Measurements from ENCODE around the gene TMEM223. TPM values are rescaled to one million over a fixed set of nuclear protein-coding genes. Genes with fewer than 3 reads are reported as not detected.

TMEM223 gene
- total and polyA plus RNA-seq, 9 of the 15 experiments (the other 6 are each of a cell fraction or from before 2014, with no cell fraction given): 5.9 to 34.5 (median 19.6) TPM

- FAIRE-seq: no peak
- Histone ChIP-seq H3K4me1 (replicated peaks in 1 of 2; ENCODE audit: control insufficient read depth in 2 of 2, insufficient read depth in 2 of 2, low read length in 2 of 2) (peaks cover 31 to 32% of the 10 kb centered on the region in 2 experiments), H2AFZ (ENCODE audit: low read depth, low read length) (no peak overlapping the region), H3K27ac (ENCODE audit: extremely low read depth, low read depth, low read length) (peak overlapping the region; percentile 45), H3K36me3 (ENCODE audit: control insufficient read depth, insufficient read depth, low read length) (peaks cover 63% of the 10 kb centered on the region), H3K4me3 (no peak overlapping the region), H3K9me1 (ENCODE audit: control insufficient read depth, insufficient read depth, low read length) (no peaks in the 10 kb centered on the region), H3K4me2 (ENCODE audit: insufficient read depth, low read length) (peak overlapping the region; percentile 16; the same call in 1 of the 2 replicates), H4K20me1 (replicated peaks; ENCODE audit: control insufficient read depth, insufficient read depth, low read length) (no peaks in the 10 kb centered on the region), H3K9ac (ENCODE audit: insufficient read depth in 1 of 2, low read depth in 2 of 2, low read length in 2 of 2) (peak overlapping the region in 1 of 2 experiments; percentile 43; a peak in 1 of 4 replicates), H3K27me3 (ENCODE audit: control insufficient read depth in 2 of 2, insufficient read depth in 2 of 2, low read length in 2 of 2) (no peaks in the 10 kb centered on the region), H3K9me3 (replicated peaks; ENCODE audit: control insufficient read depth, insufficient read depth, low read depth, low read length) (no peaks in the 10 kb centered on the region), H3K79me2 (ENCODE audit: control insufficient read depth, insufficient read depth, low read length) (peaks cover 57% of the 10 kb centered on the region)
- CTCF ChIA-PET (ENCODE audit: low intra/inter-chr PET ratio): no interaction called here
- ATAC-seq: no peak
- POLR2A ChIA-PET: interaction anchor here (0.8 to 11.4 kb wide), 13 partner anchors 8 to 125 kb away, joined by 3 to 116 read pairs (median 5); partner anchors contain the start of genes C11orf98, CSKMT, SLC3A2 and WDR74
- WGBS (ENCODE audit: insufficient coverage, low coverage, missing lambda C conversion rate): 61% methylated on average over 3 of the region's 3 CpGs
- DNase-seq (ENCODE audit: extremely low read depth in 1 of 4, low spot score in 3 of 4): no peak
- no TSS peak for BruUV-seq (replicated peaks)
- in situ Hi-C loops (cut with MboI) (no loop called here), intact Hi-C loops (cut with micrococcal nuclease) (no loop called here)
- TF ChIP-seq ZBTB8A (IDR thresholded peaks at IDR 0.05; ENCODE audit: partially characterized antibody): no peak
- TF ChIP-seq KDM5B (IDR thresholded peaks at IDR 0.05; ENCODE audit: insufficient replicate concordance, low read depth, low read length): peak; percentile 9
Measured at GRCh38 chr11:62789576-62789975, 2.2 kb downstream of the TMEM223 start.

GRCh38 chr11:62788991-62789390 lies 2.8 kb downstream of the TMEM223 start:
- Histone ChIP-seq H3K4me3 (0 out of 2 replicates have a peak overlapping the region, but pooled peaks have one; percentile 82), H3K9me3 (replicated peaks; ENCODE audit: control insufficient read depth, insufficient read depth, low read depth, low read length) (no peaks in the 10 kb centered on the region), H3K27me3 (ENCODE audit: control insufficient read depth in 2 of 2, insufficient read depth in 2 of 2, low read length in 2 of 2) (no peaks in the 10 kb centered on the region), H3K4me1 (replicated peaks in 1 of 2; ENCODE audit: control insufficient read depth in 2 of 2, insufficient read depth in 2 of 2, low read length in 2 of 2) (peaks cover 31 to 32% of the 10 kb centered on the region in 2 experiments), H3K27ac (ENCODE audit: extremely low read depth, low read depth, low read length) (peak overlapping the region; percentile 39; the same call in 2 of the 3 replicates), H3K9ac (ENCODE audit: insufficient read depth in 1 of 2, low read depth in 2 of 2, low read length in 2 of 2) (peak overlapping the region in 1 of 2 experiments; percentile 46; a peak in 3 of 4 replicates), H2AFZ (ENCODE audit: low read depth, low read length) (no peak overlapping the region), H3K79me2 (ENCODE audit: control insufficient read depth, insufficient read depth, low read length) (peaks cover 57% of the 10 kb centered on the region), H4K20me1 (replicated peaks; ENCODE audit: control insufficient read depth, insufficient read depth, low read length) (no peaks in the 10 kb centered on the region), H3K4me2 (ENCODE audit: insufficient read depth, low read length) (peak overlapping the region; percentile 92), H3K9me1 (ENCODE audit: control insufficient read depth, insufficient read depth, low read length) (no peaks in the 10 kb centered on the region), H3K36me3 (ENCODE audit: control insufficient read depth, insufficient read depth, low read length) (peaks cover 57% of the 10 kb centered on the region)
- ATAC-seq (peak; percentile 1; the same call in 2 of the 3 replicates), FAIRE-seq (no peak), DNase-seq (ENCODE audit: extremely low read depth in 1 of 4, low spot score in 3 of 4) (peak in 2 of 4 experiments; percentile 32 to 53)
- WGBS (ENCODE audit: insufficient coverage, low coverage, missing lambda C conversion rate): 60% methylated on average over 5 of the region's 5 CpGs
- in situ Hi-C loops (cut with MboI) (no loop called here), intact Hi-C loops (cut with micrococcal nuclease) (no loop called here)
- ChIA-PET POLR2A (interaction anchor here (0.6 to 11.4 kb wide), 11 partner anchors 8 to 124 kb away, joined by 3 to 116 read pairs (median 5); partner anchors contain the start of genes C11orf98, CSKMT, SLC3A2 and WDR74), CTCF (ENCODE audit: low intra/inter-chr PET ratio) (interaction anchor here (0.7 to 4.5 kb wide), 2 partner anchors 67 to 73 kb away, joined by 5 to 51 read pairs; no protein-coding TSS in a partner anchor)
- BruUV-seq (replicated peaks): no TSS peak
- TF ChIP-seq ZNF512 (tag; IDR thresholded peaks at IDR 0.05): no peak
- TF ChIP-seq TFAP4 (CRISPR knock-in tag; IDR thresholded peaks at IDR 0.05; ENCODE audit: borderline replicate concordance): 0 out of 2 replicates have a peak, but pooled peaks have one; percentile 29
- TF ChIP-seq NRF1 (conservative IDR thresholded peaks at IDR 0.05 in 1 of 2, IDR thresholded peaks at IDR 0.05 in 1 of 2): no peak
- TF ChIP-seq BCLAF1 (IDR thresholded peaks at IDR 0.05; ENCODE audit: borderline replicate concordance in 1 of 2, control insufficient read depth in 1 of 2, low read depth in 2 of 2, low read length in 1 of 2): no peak

Measured in K562 (cell line).